ENCODE data around the gene TCFL5. TPM values are rescaled to one million over a fixed set of nuclear protein-coding genes. Genes with fewer than 3 reads are reported as not detected.

The TCFL5 gene
- 12.2 and 12.8 TPM in 2 replicates for total RNA-seq
- long read RNA-seq, partial matches to known transcripts = 1 of 2 reads
- long read RNA-seq, other reads (novel, unspliced or antisense) = 1 of 2 reads

DNA sequence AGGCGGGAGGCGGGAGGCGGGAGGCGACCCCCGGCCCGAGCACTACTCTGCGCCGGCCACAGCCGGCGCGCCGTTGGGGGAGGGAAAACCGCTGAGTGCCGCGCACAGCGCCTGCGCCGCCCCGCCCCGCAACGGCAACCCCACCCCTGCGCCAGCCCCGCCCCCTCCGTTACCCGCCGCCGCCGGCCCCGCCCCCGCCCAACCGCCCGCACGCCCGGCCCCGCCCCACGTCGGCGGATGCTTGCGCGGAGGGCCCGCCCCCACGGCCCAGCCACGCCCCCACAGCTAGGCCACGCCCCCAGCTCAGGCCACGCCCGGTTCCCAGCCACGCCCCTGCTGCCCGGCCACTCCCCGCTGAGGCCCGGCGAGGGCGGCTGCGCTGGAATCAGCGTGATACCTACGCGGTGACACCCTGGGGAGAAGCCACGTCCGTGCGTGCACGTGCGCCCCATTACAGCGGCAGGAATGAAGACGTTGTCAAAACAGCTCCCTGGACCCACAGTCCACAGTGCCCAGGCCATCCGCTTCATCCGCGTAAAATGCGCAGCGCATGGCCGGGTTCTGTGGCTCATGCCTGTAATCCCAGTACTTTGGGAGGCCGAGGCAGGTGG, at the start of gene TCFL5:
Gene TCFL5, minus strand, starts transcription at position 97 of the 611 bp plus-strand sequence. CDS start 152 bp downstream, outside the sequence.
- peak; percentile 98 for DNase-seq (ENCODE audit: extremely low spot score, unreplicated experiment)
- no peaks in the 10 kb centered on the region for H3K9me3 Mint-ChIP-seq (ENCODE audit: unreplicated experiment)
- H3K27ac Mint-ChIP-seq (ENCODE audit: unreplicated experiment) = peak within 1 kb of the TSS; percentile 56
- TF ChIP-seq, protein P1, sequence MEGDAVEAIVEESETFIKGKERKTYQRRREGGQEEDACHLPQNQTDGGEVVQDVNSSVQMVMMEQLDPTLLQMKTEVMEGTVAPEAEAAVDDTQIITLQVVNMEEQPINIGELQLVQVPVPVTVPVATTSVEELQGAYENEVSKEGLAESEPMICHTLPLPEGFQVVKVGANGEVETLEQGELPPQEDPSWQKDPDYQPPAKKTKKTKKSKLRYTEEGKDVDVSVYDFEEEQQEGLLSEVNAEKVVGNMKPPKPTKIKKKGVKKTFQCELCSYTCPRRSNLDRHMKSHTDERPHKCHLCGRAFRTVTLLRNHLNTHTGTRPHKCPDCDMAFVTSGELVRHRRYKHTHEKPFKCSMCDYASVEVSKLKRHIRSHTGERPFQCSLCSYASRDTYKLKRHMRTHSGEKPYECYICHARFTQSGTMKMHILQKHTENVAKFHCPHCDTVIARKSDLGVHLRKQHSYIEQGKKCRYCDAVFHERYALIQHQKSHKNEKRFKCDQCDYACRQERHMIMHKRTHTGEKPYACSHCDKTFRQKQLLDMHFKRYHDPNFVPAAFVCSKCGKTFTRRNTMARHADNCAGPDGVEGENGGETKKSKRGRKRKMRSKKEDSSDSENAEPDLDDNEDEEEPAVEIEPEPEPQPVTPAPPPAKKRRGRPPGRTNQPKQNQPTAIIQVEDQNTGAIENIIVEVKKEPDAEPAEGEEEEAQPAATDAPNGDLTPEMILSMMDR (IDR thresholded peaks at IDR 0.05) = no peak
- H3K4me1 Mint-ChIP-seq (ENCODE audit: unreplicated experiment) = peaks cover 23% of the 10 kb centered on the region
- no peaks in the 10 kb centered on the region for H3K27me3 Mint-ChIP-seq (ENCODE audit: unreplicated experiment)
- peaks cover 8% of the 10 kb centered on the region for H3K36me3 Mint-ChIP-seq (ENCODE audit: unreplicated experiment)
- H3K4me3 Mint-ChIP-seq (ENCODE audit: unreplicated experiment) = peak within 1 kb of the TSS; percentile 74

- no peak overlapping the region for H3K27ac Mint-ChIP-seq (ENCODE audit: unreplicated experiment)
- TF ChIP-seq, protein P1 (IDR thresholded peaks at IDR 0.05) = no peak
- H3K36me3 Mint-ChIP-seq (ENCODE audit: unreplicated experiment) = peaks cover 59% of the 10 kb centered on the region
- DNase-seq (ENCODE audit: extremely low spot score, unreplicated experiment) = no peak
- no peaks in the 10 kb centered on the region for H3K27me3 Mint-ChIP-seq (ENCODE audit: unreplicated experiment)
- H3K4me3 Mint-ChIP-seq (ENCODE audit: unreplicated experiment) = no peak overlapping the region
- H3K9me3 Mint-ChIP-seq (ENCODE audit: unreplicated experiment) = no peaks in the 10 kb centered on the region
- H3K4me1 Mint-ChIP-seq (ENCODE audit: unreplicated experiment) = peaks cover 22% of the 10 kb centered on the region
Measured at GRCh38 chr20:62910777-62911497, 49.3 kb upstream of the TCFL5 start.

GRCh38 chr20:62910217-62910766, 48.7 kb upstream of the TCFL5 start:
- Mint-ChIP-seq H3K4me3 (ENCODE audit: unreplicated experiment) (no peak overlapping the region), H3K27ac (ENCODE audit: unreplicated experiment) (no peak overlapping the region), H3K27me3 (ENCODE audit: unreplicated experiment) (no peaks in the 10 kb centered on the region)

DNA sequence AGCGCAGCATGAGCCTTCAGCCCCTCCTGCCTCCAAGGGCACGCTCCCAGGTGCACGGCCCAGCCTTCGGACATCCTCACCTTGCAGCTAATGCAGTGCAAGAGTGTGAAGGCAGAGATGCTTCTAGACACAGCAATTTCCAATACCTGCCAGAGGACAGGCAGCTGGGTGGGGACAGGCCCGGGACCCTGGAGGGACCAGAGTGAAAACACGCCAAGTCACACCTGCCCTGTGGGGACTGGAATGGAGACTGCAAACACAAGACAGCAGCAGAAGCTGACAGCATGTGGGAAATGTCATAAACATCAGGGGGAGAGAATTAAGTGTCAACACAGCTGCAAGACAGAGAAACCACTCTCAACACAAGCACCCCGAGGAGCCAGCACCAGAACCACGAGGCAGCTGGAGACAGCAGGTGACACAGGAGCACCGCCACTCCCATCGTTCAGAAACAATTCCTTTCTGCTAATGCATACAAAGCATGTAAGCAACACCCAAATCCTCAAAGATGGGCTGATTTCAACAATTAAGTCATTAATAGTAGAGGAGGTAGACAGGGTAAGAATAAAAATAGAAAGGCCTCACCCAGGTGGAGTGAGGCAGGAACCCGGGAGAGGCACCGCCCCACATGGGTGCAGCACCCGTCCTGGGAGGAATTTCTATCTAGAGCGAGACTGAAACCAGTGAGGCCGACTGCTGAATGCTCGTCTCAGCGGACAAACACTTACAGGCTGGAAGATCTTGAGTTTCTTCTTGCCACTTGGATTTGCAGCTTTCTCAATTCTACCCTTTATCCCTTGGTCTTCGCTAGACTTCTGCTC, 47.6 kb upstream of the TCFL5 start:
- H3K9me3 Mint-ChIP-seq (ENCODE audit: unreplicated experiment) = no peaks in the 10 kb centered on the region
- no peaks in the 10 kb centered on the region for H3K27me3 Mint-ChIP-seq (ENCODE audit: unreplicated experiment)
- TF ChIP-seq, protein P1 (IDR thresholded peaks at IDR 0.05) = no peak
- peaks cover 74% of the 10 kb centered on the region for H3K36me3 Mint-ChIP-seq (ENCODE audit: unreplicated experiment)
- H3K27ac Mint-ChIP-seq (ENCODE audit: unreplicated experiment) = no peak overlapping the region
- no peak for DNase-seq (ENCODE audit: extremely low spot score, unreplicated experiment)
- H3K4me3 Mint-ChIP-seq (ENCODE audit: unreplicated experiment) = no peak overlapping the region
- peaks cover 8% of the 10 kb centered on the region for H3K4me1 Mint-ChIP-seq (ENCODE audit: unreplicated experiment)

More at GRCh38 chr20:62910217-62910766, 48.7 kb upstream of the TCFL5 start:
- Mint-ChIP-seq H3K9me3 (ENCODE audit: unreplicated experiment) (no peaks in the 10 kb centered on the region), H3K36me3 (ENCODE audit: unreplicated experiment) (peaks cover 64% of the 10 kb centered on the region), H3K4me1 (ENCODE audit: unreplicated experiment) (peaks cover 17% of the 10 kb centered on the region)
- no peak for DNase-seq (ENCODE audit: extremely low spot score, unreplicated experiment)
- TF ChIP-seq, protein P1 (IDR thresholded peaks at IDR 0.05) = no peak

Measured in osteocyte (in vitro differentiated cells).